Lower leg skin (tissue), 3 donors: ENCODE measurements around the gene SLC9A7.

Experiments
- CTCF ChIP-seq, 3 donors: fragments of 450-650 bp; IDR thresholded peaks; one replicate each; pipeline ENCODE4 v1.5.1; 2016; ENCODE audit warnings: antibody characterized with exemption in 3 of 3, mild to moderate bottlenecking in 3 of 3, moderate library complexity in 2 of 3
- POLR2A ChIP-seq, 2 donors: fragments of 450-650 bp; IDR thresholded peaks; one replicate each; pipeline ENCODE4 v1.6.1; 2016 to 2017; ENCODE audit warnings: antibody characterized with exemption in 2 of 2, mild to moderate bottlenecking in 1 of 2, moderate library complexity in 1 of 2

GRCh38 chrX:46572340-46572936 is 186.5 kb downstream of the SLC9A7 start:
- TF ChIP-seq CTCF (IDR thresholded peaks at IDR 0.05) (no peak), POLR2A (IDR thresholded peaks at IDR 0.05) (no peak)
